T1000 (cell line): ENCODE data around the gene GOLPH3.

Source experiments
- DNase-seq: peaks from one replicate; lab custom pipeline; 2025; ENCODE audit warnings: mixed read lengths; lab: John Stamatoyannopoulos, UW

The GOLPH3 gene

GRCh38 chr5:32170303-32171151, 3.6 kb downstream of the GOLPH3 start:
- no peak for DNase-seq

DNA sequence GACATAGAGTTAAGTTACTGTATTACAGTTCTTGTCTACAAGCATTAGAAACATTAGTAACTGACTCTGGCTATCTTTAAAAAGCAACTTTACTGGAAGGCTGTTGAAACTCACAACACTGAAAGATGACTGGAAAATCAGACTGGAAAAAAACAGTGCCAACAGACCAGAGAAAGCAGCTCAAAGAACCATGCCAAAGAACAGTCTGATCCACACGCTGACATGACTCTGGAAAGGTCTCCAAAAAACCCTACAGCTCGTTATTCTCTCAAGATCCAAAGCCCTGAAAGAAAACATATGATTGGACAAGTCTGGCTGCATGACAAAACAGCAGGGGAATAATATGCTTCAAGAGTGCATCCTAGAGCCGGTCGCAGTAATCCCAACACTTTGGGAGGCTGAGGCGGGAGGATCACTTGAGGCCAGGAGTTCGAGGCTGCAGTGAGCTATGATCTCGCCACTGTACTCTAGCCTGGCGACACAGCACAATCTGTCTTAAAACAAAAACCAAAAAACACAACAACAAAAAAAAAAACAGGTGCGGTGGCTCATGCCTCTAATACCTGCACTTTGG, 5.6 kb downstream of the GOLPH3 start:
- no peak for DNase-seq

DNA sequence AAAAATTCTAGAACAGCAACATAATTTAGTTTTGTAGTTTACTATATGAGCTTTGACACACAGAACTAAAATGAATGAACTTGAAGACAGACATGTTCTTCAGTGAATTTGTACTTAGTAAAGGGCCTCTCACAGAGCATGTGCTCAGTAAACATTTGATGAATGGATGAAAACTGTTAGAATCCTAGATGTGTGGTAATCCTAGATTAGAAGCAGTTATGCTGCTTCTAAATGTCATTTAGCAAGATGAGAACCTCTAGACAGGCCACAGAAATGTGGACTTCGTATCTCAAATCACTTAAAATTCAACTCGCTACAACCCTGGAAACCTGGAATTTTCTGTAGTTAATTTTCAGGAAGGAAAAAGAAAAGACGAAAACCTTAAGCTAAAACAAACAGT, 8.5 kb downstream of the GOLPH3 start:
- no peak for DNase-seq

GRCh38 chr5:32163785-32164184, 10.3 kb downstream of the GOLPH3 start:
- DNase-seq, result no peak

GRCh38 chr5:32163053-32163452, 11.1 kb downstream of the GOLPH3 start:
- DNase-seq, result no peak

- DNase-seq, result no peak
Measured at GRCh38 chr5:32160228-32160627, 13.9 kb downstream of the GOLPH3 start.

- no peak for DNase-seq
Measured at GRCh38 chr5:32159328-32160072, 14.6 kb downstream of the GOLPH3 start.

DNA sequence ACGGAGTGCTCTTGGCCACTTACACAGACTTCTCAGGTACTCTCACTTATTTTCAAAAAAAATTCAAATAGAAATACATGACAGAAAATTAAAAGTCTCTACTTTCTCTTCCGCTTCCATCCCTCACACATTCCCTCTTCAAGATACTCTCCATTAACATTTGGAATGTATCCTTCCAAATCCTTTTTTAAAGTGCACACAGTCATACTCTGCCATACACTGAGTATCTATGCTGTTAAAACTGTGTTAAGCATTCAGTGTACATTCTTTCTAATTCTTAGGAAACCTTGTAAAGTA, 15.5 kb downstream of the GOLPH3 start:
- no peak for DNase-seq

GRCh38 chr5:32157078-32157477, 17.0 kb downstream of the GOLPH3 start:
- DNase-seq, result no peak

- no peak for DNase-seq
Measured at GRCh38 chr5:32156635-32157034, 17.5 kb downstream of the GOLPH3 start.

DNA sequence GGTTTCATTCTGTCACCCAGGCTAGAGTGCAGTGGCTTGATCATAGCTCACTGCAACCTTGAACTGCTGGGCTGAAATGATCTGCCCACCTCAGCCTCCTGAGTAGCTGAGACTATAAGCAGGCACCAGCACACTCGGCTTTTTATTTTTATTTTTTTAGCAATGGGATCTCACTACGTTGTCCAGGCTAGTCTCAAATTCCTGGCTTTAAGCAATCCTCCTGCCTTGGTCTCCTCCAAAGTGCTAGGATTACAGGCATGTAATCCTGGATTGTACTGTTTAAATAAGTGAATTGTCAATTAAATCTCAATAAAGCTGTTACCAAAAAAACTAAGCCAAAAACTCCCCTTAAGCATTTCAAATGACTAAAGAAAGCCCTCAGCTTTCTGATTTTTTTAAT, 18.9 kb downstream of the GOLPH3 start:
- no peak for DNase-seq

GRCh38 chr5:32153723-32154122, 20.4 kb downstream of the GOLPH3 start:
- no peak for DNase-seq

DNA sequence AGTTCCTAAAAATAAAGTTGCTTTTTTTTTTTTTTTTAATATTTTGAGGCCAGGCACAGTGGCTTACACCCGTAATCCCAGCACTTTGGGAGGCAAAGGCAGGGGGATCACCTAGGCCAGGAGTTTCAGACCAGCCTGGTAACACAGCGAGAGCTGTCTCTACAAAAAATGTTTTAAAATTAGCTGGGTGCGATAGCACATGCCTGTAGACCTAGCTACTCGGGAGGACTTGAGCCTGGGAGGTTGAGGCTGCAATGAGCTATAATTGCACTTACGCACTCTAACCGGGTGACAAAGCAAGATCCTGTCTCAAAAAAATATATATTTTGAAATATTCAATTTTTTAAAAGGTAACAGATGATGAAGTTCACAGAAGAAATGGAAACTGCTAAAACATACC, 22.9 kb downstream of the GOLPH3 start:
- no peak for DNase-seq

GRCh38 chr5:32150366-32150765, 23.8 kb downstream of the GOLPH3 start:
- DNase-seq, result no peak

DNA sequence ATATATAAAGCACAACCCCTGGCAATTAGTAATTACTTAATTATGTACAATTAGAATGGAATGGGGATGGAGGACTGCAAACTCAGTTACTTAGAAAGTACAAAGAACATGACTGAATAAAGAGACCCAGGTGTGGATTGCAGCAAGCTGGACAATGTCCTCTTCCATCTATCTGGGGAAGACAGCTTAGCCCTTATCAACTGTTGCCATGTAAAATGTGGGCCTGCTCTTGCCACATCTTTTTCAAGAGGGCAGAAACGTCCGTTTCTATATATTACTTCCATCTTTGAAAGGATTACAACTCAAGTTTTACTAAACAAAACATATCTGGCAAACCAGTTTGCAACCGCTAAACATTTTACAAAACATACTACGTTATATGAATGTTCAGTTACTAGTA, 26.2 kb downstream of the GOLPH3 start:
- no peak for DNase-seq

DNA sequence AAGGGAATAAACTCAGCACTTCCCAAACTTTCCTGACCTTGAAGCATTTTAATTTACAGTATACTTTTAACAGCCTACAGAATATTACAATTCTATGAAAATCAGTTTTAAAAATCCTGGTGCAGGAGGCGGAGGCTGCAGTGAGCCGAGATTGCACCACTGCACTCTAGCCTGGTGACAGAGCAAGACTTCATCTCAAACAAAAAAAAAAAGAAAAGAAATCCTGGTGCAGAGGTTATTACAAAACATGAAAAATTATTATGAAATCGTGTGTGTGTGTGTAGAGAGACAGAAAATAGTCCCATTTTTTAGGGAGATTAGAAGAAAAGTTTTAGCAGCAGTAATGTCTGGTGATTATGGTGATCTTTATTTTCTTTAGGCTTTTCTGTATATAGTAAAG, 26.9 kb downstream of the GOLPH3 start:
- no peak for DNase-seq

DNA sequence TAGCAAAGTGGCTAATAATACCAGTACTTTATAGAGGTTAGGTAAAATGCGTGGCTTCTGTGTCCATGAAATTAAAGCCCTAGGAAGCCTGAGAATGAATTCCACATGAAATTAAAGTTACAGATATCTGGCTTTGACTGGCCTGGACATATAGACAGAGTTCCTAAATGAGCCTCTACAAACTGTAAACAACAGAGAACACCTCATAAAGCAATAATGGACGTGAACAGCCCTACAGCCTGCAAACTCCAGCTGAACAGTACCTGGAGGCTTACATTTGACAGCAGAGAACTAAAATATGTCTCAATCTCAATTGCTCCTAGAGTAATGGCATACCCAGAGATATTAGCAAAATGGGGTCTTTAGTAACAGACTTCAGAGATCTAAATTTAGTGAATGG, 28.7 kb downstream of the GOLPH3 start:
- no peak for DNase-seq

GRCh38 chr5:32144378-32145207, 29.5 kb downstream of the GOLPH3 start:
- DNase-seq, result no peak

DNA sequence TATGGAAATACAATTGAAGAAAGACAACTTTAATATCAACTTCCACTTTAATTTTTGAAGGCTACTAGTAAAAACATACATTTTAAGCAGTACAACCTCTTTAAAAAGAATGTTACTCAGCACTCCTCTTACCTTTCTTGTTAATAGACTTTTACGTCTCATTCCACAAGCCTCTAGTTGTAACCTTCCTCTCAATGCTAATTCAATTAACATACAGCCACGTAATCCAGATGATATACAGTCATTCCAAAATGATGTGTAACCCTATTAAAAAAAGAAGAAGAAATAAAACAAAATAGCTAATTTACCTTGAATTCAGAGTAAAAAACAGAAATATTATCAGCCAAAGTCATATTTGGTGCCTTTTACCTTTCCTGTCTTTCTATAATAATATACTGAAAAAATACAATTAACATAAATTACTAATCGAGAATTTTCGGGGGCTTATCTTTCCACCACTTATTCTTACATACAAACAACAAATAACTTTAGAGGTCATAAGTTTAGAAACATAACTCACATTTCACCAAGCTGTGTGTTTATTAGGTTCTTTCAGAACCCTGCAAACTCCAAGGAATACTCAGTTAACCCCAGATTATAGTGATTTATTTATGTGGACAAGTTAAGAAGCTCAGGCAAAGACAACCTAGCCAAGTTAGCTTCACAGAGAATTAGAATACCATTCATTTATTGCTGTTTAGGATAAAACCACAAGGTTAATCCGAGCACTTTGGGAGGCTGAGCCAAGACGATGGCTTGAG, 30.3 kb downstream of the GOLPH3 start:
- no peak for DNase-seq

DNA sequence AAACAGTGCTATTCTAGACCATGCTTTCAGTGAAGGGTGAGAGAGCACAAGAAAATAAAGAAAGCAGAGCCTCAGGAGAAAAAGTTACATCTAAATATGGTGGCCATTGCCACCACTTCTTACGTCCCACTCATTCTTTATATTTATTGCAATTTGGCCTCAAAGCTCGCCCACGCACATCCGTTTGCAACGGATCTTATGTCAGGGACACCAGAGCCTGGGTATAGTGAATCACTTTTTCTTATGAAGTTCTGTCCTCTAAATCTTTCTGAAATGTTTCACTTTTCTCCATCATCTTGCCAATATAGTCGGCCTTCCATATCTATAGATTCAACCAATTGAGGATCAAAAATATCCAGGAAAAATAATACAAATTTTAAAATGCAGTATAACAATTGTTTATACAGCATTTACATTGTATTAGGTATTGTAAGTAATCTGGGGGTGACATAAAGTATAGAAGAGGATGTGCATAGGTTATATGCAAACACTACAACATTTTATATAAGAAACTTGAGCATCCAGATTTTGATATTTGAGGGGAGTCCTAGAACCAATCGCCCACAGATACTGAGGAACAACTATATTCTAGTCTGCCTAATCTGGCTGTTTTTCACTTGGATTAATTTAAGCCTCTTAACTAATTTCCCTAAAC, 35.2 kb downstream of the GOLPH3 start:
- DNase-seq, result no peak

GRCh38 chr5:32136342-32136741, 37.8 kb downstream of the GOLPH3 start:
- no peak for DNase-seq
